G401 (cell line): ENCODE data around the gene MED8. TPM values are rescaled to one million over a fixed set of nuclear protein-coding genes. Genes with fewer than 3 reads are reported as not detected.
A peak's percentile ranks its signal among the peaks of the same experiment; 100 is the strongest.

ENCODE experiments used
- DNase-seq: peaks from one replicate; pipeline ENCODE4 v3.0.0-alpha.2; 2015; ENCODE audit warnings: low spot score
- in situ Hi-C: cut with HindIII; loops from 2 replicates; pipeline ENCODE4 v1.10.0; 2016; ENCODE audit warnings: low sequenced_read_pairs, mixed read lengths
- total RNA-seq: library from RNA; depleted of rRNA; stranded (reverse); fragments of >200 nt; shearing (Covaris generic); gene quantifications from 2 replicates; pipeline ENCODE4 v1.2.3, GENCODE V29; 2014; rRNA removed

The MED8 gene
- total RNA-seq: 36.2 and 42.2 TPM in 2 replicates

- in situ Hi-C loops: no loop called here
- peak; percentile 95 for DNase-seq
Measured at GRCh38 chr1:43389326-43390313, at the start of gene MED8, which contains the start of gene SZT2. TSS of gene MED8 (minus strand) at chr1:43389800. CDS start at chr1:43389764, 36 bp downstream. TSS of gene SZT2 (plus strand) at chr1:43389899. CDS start at chr1:43389969, 70 bp downstream.

GRCh38 chr1:43438953-43439581 lies 49.5 kb upstream of the MED8 start:
- DNase-seq: no peak

GRCh38 chr1:43438576-43438952 lies 49.0 kb upstream of the MED8 start:
- in situ Hi-C loops: no loop called here

More at GRCh38 chr1:43438953-43439581, 49.5 kb upstream of the MED8 start:
- in situ Hi-C loops: no loop called here

GRCh38 chr1:43438006-43438405 lies 48.4 kb upstream of the MED8 start:
- DNase-seq: no peak
- in situ Hi-C loops: no loop called here

More at GRCh38 chr1:43438576-43438952, 49.0 kb upstream of the MED8 start:
- no peak for DNase-seq

- in situ Hi-C loops: no loop called here
- no peak for DNase-seq
Measured at GRCh38 chr1:43437031-43437973, 47.7 kb upstream of the MED8 start.

GRCh38 chr1:43436371-43436770 lies 46.8 kb upstream of the MED8 start:
- no peak for DNase-seq
- in situ Hi-C loops: no loop called here

GRCh38 chr1:43435146-43436145 lies 45.8 kb upstream of the MED8 start:
- peak; percentile 16 for DNase-seq
- in situ Hi-C loops: no loop called here

- DNase-seq: no peak
- in situ Hi-C loops: no loop called here
Measured at GRCh38 chr1:43434256-43434655, 44.7 kb upstream of the MED8 start.

- no peak for DNase-seq
- in situ Hi-C loops: no loop called here
Measured at GRCh38 chr1:43432907-43433306, 43.3 kb upstream of the MED8 start.

- DNase-seq: no peak
- in situ Hi-C loops: no loop called here
Measured at GRCh38 chr1:43432171-43432860, 42.7 kb upstream of the MED8 start.

- in situ Hi-C loops: no loop called here
- no peak for DNase-seq
Measured at GRCh38 chr1:43431676-43432075, 42.1 kb upstream of the MED8 start.

- no peak for DNase-seq
Measured at GRCh38 chr1:43430831-43431230, 41.2 kb upstream of the MED8 start.

GRCh38 chr1:43427941-43428340 lies 38.3 kb upstream of the MED8 start:
- no peak for DNase-seq
- in situ Hi-C loops: no loop called here

More at GRCh38 chr1:43430831-43431230, 41.2 kb upstream of the MED8 start:
- in situ Hi-C loops: no loop called here

- DNase-seq: no peak
- in situ Hi-C loops: no loop called here
Measured at GRCh38 chr1:43427524-43427923, 37.9 kb upstream of the MED8 start.

GRCh38 chr1:43426221-43426620 lies 36.6 kb upstream of the MED8 start:
- no peak for DNase-seq
- in situ Hi-C loops: no loop called here

GRCh38 chr1:43425045-43425444 lies 35.4 kb upstream of the MED8 start:
- in situ Hi-C loops: no loop called here
- DNase-seq: no peak
